ENCODE results near the gene HLA-E.

The HLA-E gene

DNA sequence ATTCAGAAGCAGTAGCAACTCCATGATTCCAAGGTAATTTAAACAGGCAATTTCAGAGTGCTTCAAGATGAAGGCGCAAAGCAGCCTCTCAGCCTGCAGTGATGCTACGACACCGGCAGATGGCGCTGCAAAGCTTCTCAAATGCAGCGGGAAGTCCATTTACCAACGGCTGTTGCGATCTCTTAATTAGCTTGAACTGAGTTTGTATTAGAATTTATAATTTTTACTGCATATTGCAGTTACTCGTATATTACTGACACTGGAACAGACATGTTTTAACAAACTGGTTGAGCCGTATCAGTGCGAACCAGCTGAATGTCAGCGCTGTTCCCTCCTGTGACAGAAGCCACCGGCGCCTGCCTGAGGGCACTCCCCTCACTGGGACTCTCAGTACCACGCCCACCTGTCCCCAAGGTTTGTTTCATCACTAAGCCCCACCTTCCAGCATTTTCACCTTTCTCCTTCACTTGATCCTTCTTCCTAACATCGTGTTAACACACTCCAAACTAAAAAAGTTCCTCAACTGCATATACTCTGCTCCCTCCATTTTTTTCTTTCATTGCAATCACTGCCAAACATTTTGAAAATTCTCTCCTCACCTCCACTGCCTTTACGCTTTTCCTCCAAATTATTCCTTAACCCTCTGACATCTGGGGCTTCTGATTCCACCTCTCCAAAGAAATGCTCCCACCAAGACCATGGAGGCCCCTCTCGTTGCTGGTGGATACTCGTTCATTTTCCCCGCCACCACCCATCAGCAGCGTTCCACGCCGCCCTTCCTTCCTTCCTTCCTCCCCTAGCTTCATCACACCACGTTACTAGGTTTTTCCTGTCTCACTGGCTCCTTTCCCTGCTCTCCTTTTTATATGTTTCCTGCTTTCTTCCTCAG lies 52.5 kb downstream of the HLA-E start:
- peak; percentile 90 for DNase-seq (ENCODE audit: low read depth, low spot score)

DNA sequence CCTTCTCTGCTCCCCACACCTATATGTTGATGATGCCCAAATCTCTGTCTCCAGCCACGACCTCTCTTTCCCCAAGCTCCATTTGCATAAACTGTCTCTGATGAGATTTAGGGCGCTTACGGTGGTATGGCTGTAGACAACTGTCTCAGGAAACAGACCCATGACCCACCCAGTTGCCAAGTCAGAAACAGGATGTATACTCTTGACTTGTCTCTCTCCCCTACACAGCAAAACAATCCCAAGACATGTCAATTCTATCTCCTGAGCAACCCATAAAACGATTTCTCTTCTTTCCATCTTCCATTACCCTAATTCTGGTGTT lies 53.1 kb downstream of the HLA-E start:
- DNase-seq (ENCODE audit: low read depth, low spot score): no peak

GRCh38 chr6:30542915-30543314 lies 53.6 kb downstream of the HLA-E start:
- no peak for DNase-seq (ENCODE audit: low read depth, low spot score)
